Measurements from ENCODE around the gene IFIT2.
"Not testable (repeated sequence)": the region's sequence is repeated elsewhere in the genome, so short reads cannot be mapped to it uniquely, and the experiment has no call there.

The IFIT2 gene

GRCh38 chr10:89342206-89342958 is 40.5 kb downstream of the IFIT2 start:
- DNase-seq (ENCODE audit: low read depth): peak; percentile 55

DNA sequence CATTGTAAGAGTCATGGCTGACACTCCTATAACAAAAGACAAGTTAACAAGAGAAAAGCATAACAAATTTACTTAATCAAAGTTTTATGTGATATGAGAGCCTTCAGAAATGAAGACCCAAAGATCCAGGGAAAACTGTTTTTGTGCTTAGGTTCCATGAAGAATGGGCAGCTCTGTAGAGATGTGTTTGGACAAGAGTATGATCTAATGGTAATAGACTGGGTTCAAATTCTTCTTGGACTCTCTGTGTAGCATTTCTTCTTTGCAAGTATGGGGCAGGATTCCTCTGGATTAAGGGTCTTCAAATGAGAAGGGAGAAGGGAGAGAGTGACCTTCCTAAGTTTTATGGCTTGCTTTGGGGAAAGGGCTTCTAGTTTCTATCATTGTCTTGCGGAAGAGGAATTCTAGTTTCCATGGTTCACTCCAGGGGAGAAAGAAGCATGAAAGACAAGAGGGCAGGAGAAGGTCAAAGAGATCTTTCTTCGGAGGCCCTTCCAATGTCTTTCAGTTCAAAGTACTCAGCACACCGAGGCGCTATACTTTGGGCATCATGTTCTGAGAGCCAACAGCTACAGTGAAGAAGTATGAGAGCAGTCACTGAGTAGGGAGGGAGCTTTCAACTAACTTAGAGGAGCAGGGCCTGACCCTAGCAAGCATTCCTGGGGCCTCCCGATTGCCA is 41.4 kb downstream of the IFIT2 start:
- DNase-seq (ENCODE audit: low read depth): no peak

DNA sequence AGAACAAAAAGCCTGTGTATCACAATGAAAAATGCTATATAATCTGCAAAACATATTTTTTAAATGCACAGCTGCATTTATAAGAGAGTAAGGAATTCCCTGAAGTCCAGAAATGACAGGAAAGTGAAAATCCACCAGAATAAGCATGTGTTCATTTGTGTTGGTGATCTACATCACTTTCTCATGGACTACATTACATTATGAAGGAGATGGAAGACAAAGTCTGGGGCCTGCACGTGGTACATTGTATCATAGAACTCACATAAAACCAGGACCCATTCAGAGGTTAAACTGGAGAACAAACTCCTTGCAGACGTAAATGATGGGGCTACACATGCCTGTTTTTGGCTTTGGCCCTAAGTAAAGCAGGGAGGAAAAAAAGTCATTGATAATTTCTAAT is 42.3 kb downstream of the IFIT2 start:
- no peak for DNase-seq (ENCODE audit: low read depth)

- no peak for DNase-seq (ENCODE audit: low read depth)
These were observed 43.6 kb downstream of the IFIT2 start for GRCh38 chr10:89345367-89346000.

- no peak for DNase-seq (ENCODE audit: low read depth)
These were observed 44.8 kb downstream of the IFIT2 start for GRCh38 chr10:89346405-89347254.

- no peak for DNase-seq (ENCODE audit: low read depth)
These were observed 46.0 kb downstream of the IFIT2 start for GRCh38 chr10:89347701-89348457.

GRCh38 chr10:89348481-89348880 is 46.6 kb downstream of the IFIT2 start:
- no peak for DNase-seq (ENCODE audit: low read depth)

DNA sequence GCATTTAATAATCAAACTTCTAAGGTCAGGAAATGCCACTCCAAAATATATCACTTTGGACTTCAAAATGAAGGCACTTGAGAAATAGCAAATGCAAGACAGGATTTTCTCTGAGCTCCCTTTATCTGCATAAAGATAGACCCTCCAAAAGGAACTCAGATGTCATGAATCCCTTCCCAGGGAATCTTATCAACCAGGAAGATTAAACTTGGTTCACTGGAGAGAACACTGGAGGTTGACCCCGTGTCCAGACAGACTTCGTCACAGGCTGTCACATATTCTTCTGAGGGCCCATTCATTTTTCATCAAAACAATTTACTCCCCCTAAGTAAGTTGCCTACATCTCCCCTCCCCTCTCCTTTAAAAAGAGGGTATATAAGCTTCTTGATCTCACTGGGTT is 47.1 kb downstream of the IFIT2 start:
- DNase-seq (ENCODE audit: low read depth): no peak

DNA sequence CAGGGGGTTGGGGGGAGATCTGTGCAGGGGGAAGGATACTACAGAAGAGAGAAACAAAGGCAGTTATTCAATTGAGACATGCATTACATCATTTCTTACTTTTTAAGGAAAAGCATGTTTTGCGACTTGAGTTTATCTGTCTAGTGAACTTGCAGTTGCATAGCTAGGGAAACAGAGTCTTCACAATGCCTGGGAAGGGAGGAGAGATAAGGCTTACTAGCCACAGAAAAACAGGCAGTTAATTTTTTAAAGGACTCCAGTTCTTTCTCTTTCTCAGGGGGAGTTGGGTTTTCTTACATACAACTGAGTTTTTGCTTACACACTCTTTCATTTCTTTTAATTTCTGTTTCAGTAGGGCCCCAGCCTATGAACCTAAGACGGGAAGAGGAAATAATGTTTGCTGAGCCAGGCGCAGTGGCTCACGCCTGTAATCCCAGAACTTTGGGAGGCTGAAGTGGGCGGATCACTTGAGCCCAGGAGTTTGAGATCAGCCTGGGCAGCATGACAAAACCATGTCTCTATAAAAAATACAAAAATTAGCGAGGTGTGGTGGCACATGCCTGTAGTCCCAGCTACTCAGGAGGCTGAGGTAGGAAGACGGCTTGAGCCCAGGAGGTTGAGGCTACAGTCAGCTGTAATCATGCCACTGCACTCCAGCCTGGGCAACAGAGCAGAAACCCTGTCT is 48.9 kb downstream of the IFIT2 start:
- DNase-seq (ENCODE audit: low read depth): not testable (repeated sequence)

- DNase-seq (ENCODE audit: low read depth): no peak
These were observed 49.5 kb downstream of the IFIT2 start for GRCh38 chr10:89351412-89351779.

DNA sequence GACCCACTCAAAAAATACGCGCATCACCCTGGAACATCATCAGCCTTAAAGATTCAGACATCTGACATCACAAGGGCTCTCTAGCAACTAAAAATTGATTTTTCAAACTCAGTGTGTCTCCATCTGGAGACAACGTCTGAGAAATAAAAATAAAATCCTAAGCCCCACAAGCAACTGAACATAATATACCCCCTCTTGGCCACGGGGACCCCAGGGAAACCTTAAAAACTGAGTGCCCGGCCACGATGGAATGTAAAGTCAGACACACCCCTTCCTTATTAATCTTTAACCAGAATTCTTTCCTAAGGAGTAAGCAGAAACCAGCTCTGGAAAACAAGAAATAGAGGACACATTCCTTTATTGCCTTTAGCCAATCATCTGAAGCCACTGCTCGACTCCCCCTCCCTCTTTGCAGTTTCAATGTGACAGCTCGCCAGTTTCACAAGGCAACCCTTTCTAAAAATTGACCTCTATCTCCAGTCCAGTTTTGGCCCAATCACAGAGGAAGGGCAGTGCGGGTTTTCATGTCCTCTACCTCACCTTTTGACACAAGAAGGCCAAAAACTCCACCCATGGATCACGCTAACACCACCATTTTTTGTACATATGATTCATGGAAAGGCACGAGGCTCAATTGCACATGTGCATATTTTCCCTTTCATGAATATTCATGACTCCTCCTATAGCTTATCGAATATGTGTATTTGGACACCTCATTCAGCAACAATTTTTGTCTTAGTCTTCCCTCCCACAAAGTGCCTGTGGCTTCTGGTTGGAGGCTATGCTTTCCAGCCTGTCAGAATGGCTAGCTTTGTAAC is 50.1 kb downstream of the IFIT2 start:
- DNase-seq (ENCODE audit: low read depth): peak; percentile 90

DNA sequence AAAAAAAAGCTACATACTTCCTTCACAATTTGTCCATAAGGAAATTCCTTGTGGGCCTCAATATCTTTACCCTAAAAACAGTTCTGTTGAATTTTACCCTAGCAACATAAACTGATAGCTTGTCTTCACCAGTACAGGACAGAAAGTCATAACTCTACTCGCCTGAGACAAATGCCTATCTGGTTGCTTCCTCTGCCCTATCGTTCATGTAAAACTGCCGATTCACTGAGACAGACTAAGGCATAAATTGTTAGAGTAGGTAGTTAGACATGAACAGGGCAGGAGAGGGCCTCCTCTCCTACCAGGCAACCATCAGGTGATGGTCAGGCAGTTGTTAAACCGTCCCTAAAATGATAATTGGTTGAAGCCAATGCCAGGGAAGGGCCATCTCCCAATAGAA is 51.0 kb downstream of the IFIT2 start:
- DNase-seq (ENCODE audit: low read depth): no peak

- no peak for DNase-seq (ENCODE audit: low read depth)
These were observed 53.6 kb downstream of the IFIT2 start for GRCh38 chr10:89355394-89355931.

DNA sequence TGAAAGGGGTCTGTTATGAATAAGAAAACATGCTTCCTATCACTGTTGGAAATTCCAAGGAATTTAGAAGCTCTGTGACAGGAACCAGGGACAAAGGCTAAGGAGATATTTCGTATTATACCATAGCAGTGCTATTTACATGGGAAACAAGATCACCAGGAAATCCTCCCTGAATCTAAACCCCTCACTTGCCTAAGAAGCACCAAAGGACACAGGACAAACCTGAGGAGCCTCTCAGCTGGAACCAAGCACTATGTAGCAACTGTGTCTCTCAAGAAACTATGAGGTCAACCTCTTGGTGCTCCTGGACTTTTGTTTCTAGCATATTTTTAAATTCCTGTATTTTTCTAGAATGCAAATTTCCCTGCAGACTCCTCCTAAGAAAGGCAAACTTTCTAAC is 55.2 kb downstream of the IFIT2 start:
- DNase-seq (ENCODE audit: low read depth): no peak

- DNase-seq (ENCODE audit: low read depth): no peak
These were observed 56.1 kb downstream of the IFIT2 start for GRCh38 chr10:89357975-89358374.
